Left lobe of liver (tissue), 2 donors: Measurements from ENCODE around the gene CDH1. TPM values are rescaled to one million over a fixed set of nuclear protein-coding genes. Genes with fewer than 3 reads are reported as not detected.
A peak's percentile ranks its signal among the peaks of the same experiment; 100 is the strongest.

ENCODE experiments used
- ATAC-seq: fragments of 200-7000 bp; cut with Tn5 transposase; one replicate; pipeline ENCODE4 v1.9.1; 2020; ENCODE audit warnings: mild to moderate bottlenecking, moderate library complexity
- DNase-seq: peaks from one replicate; pipeline ENCODE4 v3.0.0-alpha.2; 2020; ENCODE audit warnings: low spot score
- total RNA-seq: library from RNA; stranded (reverse); gene quantifications from one replicate; pipeline ENCODE4 v1.2.1, GENCODE V29; 2021
- donor health status: DM: no; HTN: no; CAD: no; lungs with moderate emphysema.
- donor health status: DM: no; HTN: yes; CAD: no.

Gene CDH1
- total RNA-seq, 1 donor from 2014 or later = 115 TPM

DNA sequence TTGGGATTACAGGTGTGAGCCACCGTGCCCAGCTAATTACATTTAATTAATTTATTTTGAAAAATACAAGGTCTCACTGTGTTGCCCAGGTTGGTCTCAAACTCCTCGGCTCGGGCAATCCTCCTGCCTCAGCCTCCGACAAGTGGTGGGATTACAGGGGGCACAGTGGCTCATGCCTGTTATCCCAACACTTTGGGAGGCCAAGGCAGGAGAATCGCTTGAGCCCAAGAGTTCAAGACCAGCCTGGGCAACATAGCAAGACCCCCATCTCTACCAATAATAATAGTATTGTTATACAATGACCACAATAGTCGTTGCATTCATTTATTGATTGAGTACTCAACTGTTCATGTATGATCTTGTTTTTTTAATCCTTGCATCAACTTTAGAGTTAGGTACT is 22.0 kb downstream of the CDH1 start:
- ATAC-seq = no peak
- no peak for DNase-seq

- DNase-seq (no peak), ATAC-seq (no peak)
Measured at GRCh38 chr16:68760671-68761275, 23.7 kb downstream of the CDH1 start.

DNA sequence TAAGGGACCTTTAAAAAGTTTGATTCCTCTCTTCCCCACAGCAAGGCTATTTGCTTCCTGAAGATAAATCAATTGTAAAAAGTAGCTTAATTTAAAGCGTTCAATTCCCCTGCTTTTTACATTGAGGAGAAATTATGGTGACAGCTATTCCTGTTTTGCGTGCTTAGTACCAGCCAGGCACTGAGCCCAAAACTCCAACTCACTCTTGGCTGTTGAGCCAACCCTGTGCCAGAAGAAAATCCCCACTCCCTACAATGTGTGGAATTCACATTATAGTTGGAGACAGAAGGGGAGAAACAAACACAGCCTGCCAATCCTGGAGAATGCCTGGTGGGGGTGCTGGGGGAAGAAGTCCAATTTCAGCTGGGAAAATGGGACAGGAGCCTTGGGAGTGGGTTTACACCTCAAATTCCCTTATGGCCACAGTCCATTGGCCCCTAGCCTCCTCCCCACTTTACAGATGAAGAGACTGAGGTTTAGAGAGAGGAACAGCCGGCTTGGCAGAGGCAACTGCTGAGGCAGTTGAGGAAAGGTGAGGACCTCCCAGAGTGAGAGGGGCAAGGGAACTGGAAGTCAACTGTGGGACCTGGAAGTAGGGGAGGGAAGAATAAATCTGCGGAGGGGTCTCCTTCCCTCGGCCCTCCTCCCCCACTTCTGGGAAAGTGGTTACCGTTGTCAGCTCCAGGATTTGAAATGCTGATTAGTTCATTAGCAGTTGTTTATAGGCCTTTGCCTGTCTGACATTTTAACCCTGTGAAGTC is 26.1 kb downstream of the CDH1 start:
- ATAC-seq (no peak), DNase-seq (no peak)

DNA sequence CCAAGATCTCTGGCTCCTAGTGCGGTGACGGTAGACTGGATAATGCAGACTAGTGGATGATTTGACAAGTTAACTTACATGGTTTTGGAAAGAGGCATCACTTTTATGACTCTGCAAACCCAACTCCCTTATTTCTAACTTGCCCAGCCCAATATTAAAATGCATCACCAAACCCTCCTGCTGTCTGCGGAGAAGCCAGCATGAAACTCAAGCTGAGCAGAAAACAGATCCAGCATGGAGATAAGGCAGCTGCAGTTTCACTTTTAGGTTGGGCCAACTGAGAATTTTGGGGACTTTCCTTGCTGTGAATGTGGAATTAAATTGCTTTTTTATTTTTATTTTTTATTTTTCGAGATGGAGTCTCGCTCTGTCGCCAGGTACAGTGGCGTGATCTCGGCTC is 27.8 kb downstream of the CDH1 start:
- no peak for ATAC-seq
- no peak for DNase-seq

- DNase-seq (no peak), ATAC-seq (no peak)
Measured at GRCh38 chr16:68767581-68767980, 30.5 kb downstream of the CDH1 start.

- no peak for DNase-seq
- ATAC-seq = no peak
Measured at GRCh38 chr16:68768175-68768574, 31.1 kb downstream of the CDH1 start.

DNA sequence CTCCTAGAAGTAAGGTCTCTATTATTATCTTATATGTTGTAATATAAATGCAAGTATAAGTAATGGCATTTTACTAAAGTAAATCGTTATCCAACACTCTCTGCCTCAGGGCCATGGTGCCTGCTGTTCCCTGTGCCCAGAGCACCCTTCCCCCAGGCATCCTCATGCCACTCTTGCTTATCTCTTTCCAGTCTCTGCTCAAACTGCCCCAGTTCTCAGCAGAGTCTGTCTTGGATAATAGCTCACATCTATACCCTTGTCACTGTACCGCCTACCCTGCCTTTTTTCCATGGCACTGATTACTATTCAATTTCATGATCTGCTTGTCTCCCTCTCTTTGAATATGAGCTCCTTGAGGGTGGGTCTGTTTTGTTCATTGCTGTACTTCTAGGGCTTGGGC is 31.7 kb downstream of the CDH1 start:
- no peak for DNase-seq

GRCh38 chr16:68770671-68771070 is 33.6 kb downstream of the CDH1 start:
- ATAC-seq = peak; percentile 19
- DNase-seq = no peak

More for the DNA sequence above, 31.7 kb downstream of the CDH1 start:
- no peak for ATAC-seq

GRCh38 chr16:68772030-68772681 is 35.1 kb downstream of the CDH1 start:
- DNase-seq = no peak

GRCh38 chr16:68772871-68773270 is 35.8 kb downstream of the CDH1 start:
- ATAC-seq (no peak), DNase-seq (no peak)

More at GRCh38 chr16:68772030-68772681, 35.1 kb downstream of the CDH1 start:
- ATAC-seq = no peak

DNA sequence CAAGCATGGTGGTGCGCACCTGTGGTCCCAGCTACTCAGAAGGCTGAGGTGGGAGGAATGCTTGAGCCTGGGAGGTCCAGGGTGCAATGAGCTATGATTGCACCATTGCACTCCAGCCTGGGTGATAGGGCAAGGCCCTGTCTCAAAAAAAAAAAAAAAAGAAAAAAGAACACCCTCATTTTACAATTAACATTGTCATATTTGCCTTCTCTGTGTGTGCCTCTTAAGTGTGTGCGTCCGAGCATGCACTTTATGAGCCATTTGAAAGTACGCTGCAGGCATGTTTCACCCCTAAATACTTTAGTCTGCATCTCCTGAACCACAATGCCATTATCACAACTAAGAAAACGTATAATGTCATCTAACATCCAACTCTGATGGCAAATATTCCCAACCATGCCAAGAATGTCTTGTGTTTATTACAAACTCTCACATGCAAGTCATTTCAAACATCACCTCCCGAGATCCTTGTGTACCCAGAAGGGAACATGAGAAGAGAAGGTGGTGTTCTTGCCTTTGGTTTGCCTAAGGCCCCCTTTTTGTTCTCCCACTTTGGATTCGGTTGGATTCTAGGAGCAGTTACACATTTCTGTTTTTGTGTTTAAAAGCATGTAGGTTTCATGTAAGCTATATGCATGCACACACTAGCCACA is 38.0 kb downstream of the CDH1 start:
- no peak for DNase-seq
- ATAC-seq = no peak

DNA sequence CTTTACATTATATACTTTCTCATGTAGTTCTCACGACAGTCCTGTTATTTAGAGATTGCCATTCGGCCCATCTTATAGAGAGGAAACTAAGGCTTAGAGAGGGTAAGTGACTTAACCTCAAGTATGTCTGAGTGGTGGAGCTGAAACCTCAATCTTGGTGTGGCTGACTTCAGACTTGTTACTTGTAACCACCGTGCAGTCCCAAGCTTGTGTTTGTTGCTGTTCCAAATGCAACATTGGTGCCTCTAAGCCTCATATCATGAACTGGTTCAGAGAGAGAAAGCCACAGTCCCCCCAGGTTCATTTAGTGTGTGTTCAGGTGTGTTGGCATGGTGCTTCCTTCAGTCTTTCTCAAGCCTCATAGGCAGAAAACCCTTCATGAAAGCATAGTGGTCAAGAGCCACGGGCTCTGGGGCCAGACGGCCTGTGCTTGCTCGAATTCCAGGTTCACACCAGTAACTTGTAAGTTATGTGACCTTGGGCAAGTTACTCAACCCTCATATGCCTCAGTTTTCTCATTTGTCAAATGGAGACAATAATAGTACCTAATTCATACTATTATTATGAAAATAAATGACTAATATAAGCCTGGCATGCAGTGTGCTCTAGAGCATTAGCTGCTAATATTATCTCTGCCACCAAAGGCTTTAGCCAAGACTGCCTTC is 39.9 kb downstream of the CDH1 start:
- ATAC-seq (no peak), DNase-seq (no peak)

GRCh38 chr16:68778551-68779231 is 41.6 kb downstream of the CDH1 start:
- ATAC-seq (peak; percentile 79), DNase-seq (peak; percentile 86)

- DNase-seq (peak; percentile 80), ATAC-seq (peak; percentile 68)
Measured at GRCh38 chr16:68779891-68780290, 42.8 kb downstream of the CDH1 start.

- ATAC-seq = no peak
- no peak for DNase-seq
Measured at GRCh38 chr16:68781784-68782183, 44.7 kb downstream of the CDH1 start.

GRCh38 chr16:68782198-68783174 is 45.4 kb downstream of the CDH1 start:
- DNase-seq (no peak), ATAC-seq (no peak)

- DNase-seq (no peak), ATAC-seq (no peak)
Measured at GRCh38 chr16:68784226-68784625, 47.1 kb downstream of the CDH1 start.

GRCh38 chr16:68784721-68785120 is 47.6 kb downstream of the CDH1 start:
- ATAC-seq = no peak

DNA sequence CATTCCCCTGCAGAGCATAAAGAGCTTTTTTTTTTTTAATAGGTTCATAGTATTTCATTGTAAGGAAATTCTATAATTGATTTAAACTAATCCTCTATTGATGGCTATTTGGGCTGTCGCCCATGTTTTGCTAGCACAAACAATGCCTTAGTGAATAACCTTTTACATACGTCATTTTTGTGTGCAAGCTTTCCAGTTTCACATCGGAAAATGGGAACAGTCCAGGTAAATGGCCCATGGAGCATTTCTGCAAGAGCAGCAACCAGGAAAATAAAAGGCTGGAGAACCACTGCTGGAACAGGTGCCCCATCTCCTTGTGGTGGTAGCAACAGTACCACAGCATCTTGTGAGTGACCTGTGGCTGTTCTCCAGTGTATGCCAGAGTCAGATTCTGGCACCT is 48.6 kb downstream of the CDH1 start:
- ATAC-seq = peak; percentile 2

More at GRCh38 chr16:68784721-68785120, 47.6 kb downstream of the CDH1 start:
- no peak for DNase-seq

More for the DNA sequence above, 48.6 kb downstream of the CDH1 start:
- DNase-seq = no peak
